ENCODE results near the gene GDPD1.
A peak's percentile ranks its signal among the peaks of the same experiment; 100 is the strongest.

GRCh38 chr17:59311051-59311468 is 90.7 kb downstream of the GDPD1 start:
- TF ChIP-seq CTCF (IDR thresholded peaks at IDR 0.05; ENCODE audit: extremely low read depth in 1 of 2, insufficient read depth in 1 of 2, low read depth in 1 of 2, low read length in 2 of 2) = peak; percentile 64 to 67
- TF ChIP-seq EZH2 (IDR thresholded peaks at IDR 0.05; ENCODE audit: borderline replicate concordance, low read depth, low read length, severe bottlenecking) = no peak
- TF ChIP-seq POLR2AphosphoS5 (IDR thresholded peaks at IDR 0.05; ENCODE audit: insufficient read depth, low read depth, low read length) = no peak

All from endothelial cell of umbilical vein (primary cell).